Adrenal gland (tissue), 5 donors: ENCODE data around the gene ALDH3B1.
"Not testable (repeated sequence)": the region's sequence is repeated elsewhere in the genome, so short reads cannot be mapped to it uniquely, and the experiment has no call there.

Experiments used
- POLR2A ChIP-seq, 2 donors: fragments of 450-650 bp; IDR thresholded peaks; one replicate each; pipeline ENCODE4 v1.6.1; 2017; ENCODE audit warnings: antibody characterized with exemption in 2 of 2, mild to moderate bottlenecking in 2 of 2, moderate library complexity in 1 of 2
- TF ChIP-seq, protein P1 (sequence below), 6 experiments: fragments of 450-650 bp in 4 of 6; fragments of 200-600 bp in 2 of 6; sonication (generic) in 1 of 6; IDR thresholded peaks; 1 replicate in 5 of 6; 2 replicates in 1 of 6; pipeline versions ENCODE4 v1.5.1 to v1.8.0; 2016 to 2021; ENCODE audit warnings: antibody characterized with exemption in 6 of 6, mild to moderate bottlenecking in 2 of 6, moderate library complexity in 1 of 6
- donor health status: DM: no; HTN: no; CAD: no.

DNA sequence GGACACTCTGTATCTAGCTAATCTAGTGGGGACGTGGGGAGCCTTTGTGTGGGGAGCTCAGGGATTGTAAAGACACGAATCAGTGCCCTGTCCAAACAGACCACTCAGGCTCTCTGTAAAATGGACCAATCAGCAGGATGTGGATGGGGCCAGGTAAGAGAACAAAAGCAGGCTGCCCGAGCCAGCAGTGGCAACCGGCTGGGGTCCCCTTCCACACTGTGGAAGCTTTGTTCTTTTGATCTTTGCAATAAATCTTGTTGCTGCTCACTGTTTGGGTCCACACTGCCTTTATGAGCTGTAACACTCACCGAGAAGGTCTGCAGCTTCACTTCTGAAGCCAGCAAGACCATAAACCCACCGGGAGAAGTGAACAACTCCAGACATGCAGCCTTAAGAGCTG, 46.2 kb upstream of the ALDH3B1 start:
- TF ChIP-seq POLR2A (IDR thresholded peaks at IDR 0.05), result not testable (repeated sequence)
- TF ChIP-seq, protein P1, sequence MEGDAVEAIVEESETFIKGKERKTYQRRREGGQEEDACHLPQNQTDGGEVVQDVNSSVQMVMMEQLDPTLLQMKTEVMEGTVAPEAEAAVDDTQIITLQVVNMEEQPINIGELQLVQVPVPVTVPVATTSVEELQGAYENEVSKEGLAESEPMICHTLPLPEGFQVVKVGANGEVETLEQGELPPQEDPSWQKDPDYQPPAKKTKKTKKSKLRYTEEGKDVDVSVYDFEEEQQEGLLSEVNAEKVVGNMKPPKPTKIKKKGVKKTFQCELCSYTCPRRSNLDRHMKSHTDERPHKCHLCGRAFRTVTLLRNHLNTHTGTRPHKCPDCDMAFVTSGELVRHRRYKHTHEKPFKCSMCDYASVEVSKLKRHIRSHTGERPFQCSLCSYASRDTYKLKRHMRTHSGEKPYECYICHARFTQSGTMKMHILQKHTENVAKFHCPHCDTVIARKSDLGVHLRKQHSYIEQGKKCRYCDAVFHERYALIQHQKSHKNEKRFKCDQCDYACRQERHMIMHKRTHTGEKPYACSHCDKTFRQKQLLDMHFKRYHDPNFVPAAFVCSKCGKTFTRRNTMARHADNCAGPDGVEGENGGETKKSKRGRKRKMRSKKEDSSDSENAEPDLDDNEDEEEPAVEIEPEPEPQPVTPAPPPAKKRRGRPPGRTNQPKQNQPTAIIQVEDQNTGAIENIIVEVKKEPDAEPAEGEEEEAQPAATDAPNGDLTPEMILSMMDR (IDR thresholded peaks at IDR 0.05), result not testable (repeated sequence)
